Measurements from ENCODE around the gene RNF222. TPM values are rescaled to one million over a fixed set of nuclear protein-coding genes. Genes with fewer than 3 reads are reported as not detected.

Gene RNF222
- total and polyA plus RNA-seq, 2 experiments from 2014 or later = 0.07 TPM; not detected in 1

GRCh38 chr17:8353736-8354135 lies 43.9 kb downstream of the RNF222 start:
- no peak overlapping the region for H3K4me3 ChIP-seq
- no peak overlapping the region for H2AFZ ChIP-seq
- no peaks in the 10 kb centered on the region for H3K36me3 ChIP-seq (ENCODE audit: insufficient read depth)
- ATAC-seq (no peak), DNase-seq (ENCODE audit: low spot score) (no peak)
- Mint-ChIP-seq H3K4me3 (no peak overlapping the region), H3K4me1 (peaks cover 5% of the 10 kb centered on the region), H3K36me3 (ENCODE audit: low read depth) (no peaks in the 10 kb centered on the region), H3K27ac (no peak overlapping the region), H3K27me3 (ENCODE audit: insufficient read depth, low read depth, poor library complexity) (peaks cover 3% of the 10 kb centered on the region), H3K9me3 (no peaks in the 10 kb centered on the region; the same call in 2 of the 3 replicates)
- H4K20me1 ChIP-seq (replicated peaks; ENCODE audit: insufficient read depth) = no peaks in the 10 kb centered on the region
- H3F3A ChIP-seq (replicated peaks; ENCODE audit: low read depth) = no peaks in the 10 kb centered on the region
- TF ChIP-seq JUNB (IDR thresholded peaks at IDR 0.05; ENCODE audit: unreplicated experiment) (no peak), REST (IDR thresholded peaks at IDR 0.05; ENCODE audit: unreplicated experiment) (no peak), ETS1 (IDR thresholded peaks at IDR 0.05) (no peak), EZH2 (IDR thresholded peaks at IDR 0.05; ENCODE audit: low read depth, unreplicated experiment) (no peak), POLR2AphosphoS5 (IDR thresholded peaks at IDR 0.05; ENCODE audit: low read depth) (no peak)
- H3K9me2 ChIP-seq (ENCODE audit: insufficient read depth) = no peaks in the 10 kb centered on the region
- H3K27me3 ChIP-seq (ENCODE audit: insufficient read depth) = no peaks in the 10 kb centered on the region
- H3K27ac ChIP-seq (ENCODE audit: low read depth) = peak overlapping the region; percentile 53; the same call in 1 of the 2 replicates
- no peaks in the 10 kb centered on the region for H3K79me2 ChIP-seq (replicated peaks; ENCODE audit: insufficient read depth)
- H3K4me1 ChIP-seq (ENCODE audit: insufficient read depth) = peaks cover 3% of the 10 kb centered on the region; the same call in 1 of the 2 replicates
- H3K4me2 ChIP-seq = peak overlapping the region; percentile 4; the same call in 1 of the 2 replicates

GRCh38 chr17:8350339-8350738 lies 47.3 kb downstream of the RNF222 start:
- H3K36me3 Mint-ChIP-seq (ENCODE audit: low read depth) = no peaks in the 10 kb centered on the region
- H4K20me1 ChIP-seq (replicated peaks; ENCODE audit: insufficient read depth) = no peaks in the 10 kb centered on the region
- no peaks in the 10 kb centered on the region for H3K27me3 Mint-ChIP-seq (ENCODE audit: insufficient read depth, low read depth, poor library complexity)
- no peak overlapping the region for H3K27ac Mint-ChIP-seq
- peaks cover 3% of the 10 kb centered on the region; the same call in 1 of the 2 replicates for H3K4me1 ChIP-seq (ENCODE audit: insufficient read depth)
- no peak overlapping the region for H3K4me3 Mint-ChIP-seq
- ATAC-seq (no peak), DNase-seq (ENCODE audit: low spot score) (no peak)
- H3K27ac ChIP-seq (ENCODE audit: low read depth) = no peak overlapping the region
- H3K79me2 ChIP-seq (replicated peaks; ENCODE audit: insufficient read depth) = no peaks in the 10 kb centered on the region
- H2AFZ ChIP-seq = no peak overlapping the region
- no peaks in the 10 kb centered on the region; the same call in 2 of the 3 replicates for H3K9me3 Mint-ChIP-seq
- H3K4me1 Mint-ChIP-seq = peaks cover 5% of the 10 kb centered on the region
- H3K27me3 ChIP-seq (ENCODE audit: insufficient read depth) = no peaks in the 10 kb centered on the region
- no peak overlapping the region for H3K4me3 ChIP-seq
- no peaks in the 10 kb centered on the region for H3F3A ChIP-seq (replicated peaks; ENCODE audit: low read depth)
- peaks cover 5% of the 10 kb centered on the region; the same call in 1 of the 2 replicates for H3K9me2 ChIP-seq (ENCODE audit: insufficient read depth)
- no peaks in the 10 kb centered on the region for H3K36me3 ChIP-seq (ENCODE audit: insufficient read depth)
- H3K4me2 ChIP-seq = no peak overlapping the region
- TF ChIP-seq JUNB (IDR thresholded peaks at IDR 0.05; ENCODE audit: unreplicated experiment) = no peak
- no peak for TF ChIP-seq REST (IDR thresholded peaks at IDR 0.05; ENCODE audit: unreplicated experiment)
- TF ChIP-seq POLR2AphosphoS5 (IDR thresholded peaks at IDR 0.05; ENCODE audit: low read depth) = no peak
- TF ChIP-seq NANOG (IDR thresholded peaks at IDR 0.05; ENCODE audit: borderline replicate concordance) = no peak

All from GM23338 (cell line).